Testis (tissue), 3 donors: ENCODE data around the gene GPR132. TPM values are rescaled to one million over a fixed set of nuclear protein-coding genes. Genes with fewer than 3 reads are reported as not detected.
"Not testable (repeated sequence)": the region's sequence is repeated elsewhere in the genome, so short reads cannot be mapped to it uniquely, and the experiment has no call there.

Experiments used
- DNase-seq: peaks from one replicate; pipeline ENCODE4 v3.0.0-alpha.2; 2019
- H3K27ac ChIP-seq, 2 donors: fragments of 200-600 bp; sonication (generic); one replicate each; pipeline ENCODE4 v1.5.1; 2019
- H3K27me3 ChIP-seq: fragments of 200-600 bp; sonication (generic); one replicate; pipeline ENCODE4 v1.5.1; 2019
- H3K36me3 ChIP-seq: fragments of 200-600 bp; sonication (generic); one replicate; pipeline ENCODE4 v1.5.1; 2017; ENCODE audit warnings: low read depth; ENCODE audit errors: missing control alignments
- H3K4me1 ChIP-seq: fragments of 200-600 bp; sonication (generic); one replicate; pipeline ENCODE4 v1.5.1; 2019
- H3K4me3 ChIP-seq, 2 donors: fragments of 200-600 bp; sonication (generic); one replicate each; pipeline ENCODE4 v1.5.1; 2017 to 2019
- H3K9me3 ChIP-seq: fragments of 200-600 bp; sonication (generic); one replicate; pipeline ENCODE4 v1.5.1; 2017
- CTCF ChIP-seq, 3 experiments: fragments of 450-650 bp in 2 of 3; fragments of 200-600 bp in 1 of 3; sonication (generic) in 1 of 3; IDR thresholded peaks; one replicate each; pipeline ENCODE4 v1.5.1; 2016 to 2019; ENCODE audit warnings: antibody characterized with exemption in 3 of 3, mild to moderate bottlenecking in 2 of 3, moderate library complexity in 1 of 3
- POLR2A ChIP-seq: fragments of 450-650 bp; IDR thresholded peaks from one replicate; pipeline ENCODE4 v1.6.1; 2017; ENCODE audit warnings: antibody characterized with exemption, mild to moderate bottlenecking, moderate library complexity
- WGBS, 2 donors: methylation state at CpG; one replicate each; pipeline ENCODE4 v1.1.5; 2018; 5-methylcytosine and 5-hydroxymethylcytosine counted together
- intact Hi-C: fragments of 100-400 bp; cut with DNase I; formaldehyde crosslinking; loops from one replicate; pipeline ENCODE4 v1.15.1; 2023; ENCODE audit warnings: low total_unique reads
- polyA plus RNA-seq: library from polyadenylated mRNA; stranded (reverse); fragments of 350-450 nt; fragmentation: Illumina TruSeq; extraction: RNeasy Lipid Tissue Mini Kit (QIAGEN cat#74804); gene quantifications from one replicate; pipeline ENCODE4 v1.2.3, GENCODE V29; 2014; ENCODE audit warnings: low read depth, low replicate concordance; ENCODE audit not compliant: insufficient read depth
- total RNA-seq, 2 donors: library from RNA; depleted of rRNA; stranded (reverse); fragments of >200 nt; gene quantifications; one replicate each; pipeline ENCODE4 v1.2.3, GENCODE V29; 2016

The GPR132 gene
- total and polyA plus RNA-seq, 3 donors from 2014 or later = 1.2 to 2.5 (median 2.0) TPM

DNA sequence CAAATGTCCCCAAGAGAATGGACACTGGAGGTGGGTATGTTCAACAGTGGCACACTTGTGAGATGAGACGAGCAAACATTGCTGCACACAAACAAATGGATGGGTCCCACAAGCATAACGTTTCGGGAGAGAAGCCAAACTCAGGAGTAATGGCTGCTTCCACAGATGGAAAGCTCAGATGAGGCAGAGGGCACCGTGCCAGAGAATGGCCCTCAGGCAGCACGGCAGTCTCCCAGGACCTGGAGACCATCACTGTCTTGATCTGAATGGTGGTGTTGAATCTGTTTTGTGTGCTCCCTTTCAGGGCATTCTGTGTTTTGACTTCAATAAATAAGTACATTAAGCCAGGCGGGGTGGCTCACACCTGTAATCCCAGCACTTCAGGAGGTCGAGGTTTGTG lies 35.8 kb downstream of the GPR132 start:
- Histone ChIP-seq H3K36me3 (no peaks in the 10 kb centered on the region), H3K4me3 (no peak overlapping the region), H3K27ac (no peak overlapping the region), H3K9me3 (no peaks in the 10 kb centered on the region), H3K27me3 (no peaks in the 10 kb centered on the region), H3K4me1 (no peaks in the 10 kb centered on the region)
- DNase-seq = no peak
- intact Hi-C loops = loop anchor here (10.0 kb wide), 1 partner anchor 55 kb away; the partner anchor contains the start of gene AHNAK2
- TF ChIP-seq POLR2A (no peak), CTCF (IDR thresholded peaks at IDR 0.05) (no peak)
- WGBS, 2 donors = 86 to 87% methylated on average over 7 of the region's 7 CpGs

DNA sequence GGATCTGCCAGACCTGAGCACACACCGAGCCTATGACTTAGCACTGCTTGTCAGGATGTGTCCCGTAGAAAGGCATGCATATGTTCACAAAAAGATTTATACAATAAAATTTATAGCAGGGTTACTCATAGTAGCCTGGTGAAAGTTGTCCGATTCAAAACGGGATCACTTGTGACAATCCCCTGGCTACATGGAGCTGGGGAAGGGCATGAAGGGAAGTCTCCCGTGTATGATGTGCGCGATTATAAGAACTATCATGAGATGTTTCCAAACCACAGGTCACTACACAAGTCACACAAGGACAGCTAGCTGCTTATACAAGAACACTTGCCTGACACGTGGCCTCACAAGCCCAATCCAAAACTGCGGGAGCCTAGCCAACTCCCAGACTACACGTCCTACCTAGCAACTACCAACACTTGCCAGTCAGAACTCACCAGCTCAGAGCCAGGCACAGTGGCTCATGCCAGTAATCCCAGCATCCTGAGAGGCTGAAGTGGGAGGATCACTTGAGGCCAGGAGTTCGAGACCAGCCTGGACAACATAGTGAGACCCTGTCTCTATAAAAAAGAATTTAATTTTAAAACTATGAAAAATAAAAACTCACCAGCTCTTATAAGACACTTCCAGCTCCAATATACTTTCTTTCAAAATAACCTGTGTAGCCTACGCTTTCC lies 36.8 kb downstream of the GPR132 start:
- WGBS, 2 donors = 83 to 88% methylated on average over 12 of the region's 12 CpGs
- H3K36me3 ChIP-seq = no peaks in the 10 kb centered on the region
- TF ChIP-seq CTCF (IDR thresholded peaks at IDR 0.05) (no peak), POLR2A (no peak)
- H3K27me3 ChIP-seq = no peaks in the 10 kb centered on the region
- H3K4me3 ChIP-seq = no peak overlapping the region
- no peaks in the 10 kb centered on the region for H3K4me1 ChIP-seq
- intact Hi-C loops = loop anchor here (10.0 kb wide), 1 partner anchor 54 kb away; the partner anchor contains the start of gene AHNAK2
- no peak for DNase-seq
- no peaks in the 10 kb centered on the region for H3K9me3 ChIP-seq
- no peak overlapping the region for H3K27ac ChIP-seq

- not testable (repeated sequence) for H3K4me3 ChIP-seq, H3K27ac ChIP-seq, DNase-seq, H3K36me3 ChIP-seq, H3K4me1 ChIP-seq, H3K27me3 ChIP-seq, H3K9me3 ChIP-seq
- intact Hi-C loops = loop anchor here (10.0 kb wide), 1 partner anchor 53 kb away; the partner anchor contains the start of gene AHNAK2
- 73 to 75% methylated on average over 4 of the region's 4 CpGs for WGBS, 2 donors
Observed at GRCh38 chr14:105027718-105028117, 37.5 kb downstream of the GPR132 start.

DNA sequence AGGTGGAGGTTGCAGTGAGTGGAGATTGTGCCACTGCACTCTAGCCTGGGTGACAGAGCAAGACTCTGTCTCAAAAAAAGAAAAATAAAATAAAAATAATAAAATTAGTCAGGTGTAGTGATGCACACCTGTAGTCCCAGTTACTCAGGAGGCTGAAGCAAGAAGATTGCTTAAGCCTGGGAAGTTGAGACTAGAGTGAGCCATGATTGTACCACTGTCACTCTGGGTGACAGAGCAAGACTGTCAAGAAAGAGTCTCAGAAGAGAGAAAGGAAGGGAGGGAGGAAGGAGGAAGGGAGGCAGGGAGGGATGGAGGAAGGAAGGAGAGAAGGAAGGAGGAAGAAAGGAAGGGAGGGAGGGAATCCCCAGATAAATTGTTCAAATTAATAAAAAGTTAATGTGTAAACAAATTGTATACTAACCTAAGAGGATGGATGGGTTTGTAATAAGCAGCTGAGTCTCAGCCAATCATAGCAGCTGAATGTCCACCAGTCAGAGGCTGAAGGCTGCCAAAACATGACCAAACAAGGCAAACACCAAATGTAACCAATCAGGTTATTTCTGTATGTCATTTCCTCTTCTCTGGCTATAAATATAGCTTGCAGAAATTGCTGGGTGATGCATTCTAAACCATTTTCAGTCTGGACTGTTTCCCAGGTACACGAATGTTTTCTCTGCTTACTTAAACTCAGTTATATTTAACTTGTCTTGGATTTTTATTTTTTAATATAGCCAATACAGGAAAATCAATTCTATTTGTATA lies 38.2 kb downstream of the GPR132 start:
- Histone ChIP-seq H3K27ac (no peak overlapping the region), H3K27me3 (no peaks in the 10 kb centered on the region), H3K36me3 (no peaks in the 10 kb centered on the region), H3K9me3 (no peaks in the 10 kb centered on the region), H3K4me1 (peaks cover under 1% of the 10 kb centered on the region), H3K4me3 (no peak overlapping the region)
- intact Hi-C loops = loop anchor here (10.0 kb wide), 1 partner anchor 52 kb away; the partner anchor contains the start of gene AHNAK2
- 46 to 61% methylated on average over 1 of the region's 1 CpG for WGBS, 2 donors
- DNase-seq = no peak
- TF ChIP-seq CTCF (IDR thresholded peaks at IDR 0.05) = no peak

- no peak for DNase-seq
- Histone ChIP-seq H3K4me1 (peaks cover 6% of the 10 kb centered on the region), H3K27ac (no peak overlapping the region), H3K4me3 (no peak overlapping the region), H3K27me3 (no peaks in the 10 kb centered on the region), H3K36me3 (no peaks in the 10 kb centered on the region), H3K9me3 (no peaks in the 10 kb centered on the region)
- intact Hi-C loops = loop anchor here (10.0 kb wide), 1 partner anchor 51 kb away; the partner anchor contains the start of gene AHNAK2
- WGBS, 2 donors = 93 to 95% methylated on average over 16 of the region's 16 CpGs
- TF ChIP-seq CTCF (IDR thresholded peaks at IDR 0.05) (no peak), POLR2A (no peak)
Observed at GRCh38 chr14:105026033-105026785, 39.0 kb downstream of the GPR132 start.
